ENCODE measurements around the gene MCC.

- TF ChIP-seq CTCF (conservative IDR thresholded peaks at IDR 0.05; ENCODE audit: low read depth, low read length) (no peak), EZH2phosphoT487 (IDR thresholded peaks at IDR 0.05; ENCODE audit: borderline replicate concordance, low read length) (no peak), EZH2 (IDR thresholded peaks at IDR 0.05; ENCODE audit: low read length, unreplicated experiment) (no peak)
Measured at GRCh38 chr5:113194125-113194524, 294.1 kb downstream of the MCC start.

All from PC-3 (cell line).